OCI-LY7 (cell line): Measurements from ENCODE around the gene G6PC3.

Experiments
- CTCF ChIP-seq: fragments of 200-600 bp; sonication (generic); conservative IDR thresholded peaks from 2 replicates; pipeline ENCODE4 v1.5.1; 2014; ENCODE audit warnings: mild to moderate bottlenecking, antibody characterized with exemption, low read length, moderate library complexity, mixed read lengths
- EZH2phosphoT487 ChIP-seq: fragments of 200-600 bp; sonication (generic); IDR thresholded peaks from 2 replicates; pipeline ENCODE4 v1.6.1; 2018; ENCODE audit warnings: low read depth, borderline replicate concordance, mild to moderate bottlenecking, mixed run types, antibody characterized with exemption, low read length, moderate library complexity, mixed read lengths

DNA sequence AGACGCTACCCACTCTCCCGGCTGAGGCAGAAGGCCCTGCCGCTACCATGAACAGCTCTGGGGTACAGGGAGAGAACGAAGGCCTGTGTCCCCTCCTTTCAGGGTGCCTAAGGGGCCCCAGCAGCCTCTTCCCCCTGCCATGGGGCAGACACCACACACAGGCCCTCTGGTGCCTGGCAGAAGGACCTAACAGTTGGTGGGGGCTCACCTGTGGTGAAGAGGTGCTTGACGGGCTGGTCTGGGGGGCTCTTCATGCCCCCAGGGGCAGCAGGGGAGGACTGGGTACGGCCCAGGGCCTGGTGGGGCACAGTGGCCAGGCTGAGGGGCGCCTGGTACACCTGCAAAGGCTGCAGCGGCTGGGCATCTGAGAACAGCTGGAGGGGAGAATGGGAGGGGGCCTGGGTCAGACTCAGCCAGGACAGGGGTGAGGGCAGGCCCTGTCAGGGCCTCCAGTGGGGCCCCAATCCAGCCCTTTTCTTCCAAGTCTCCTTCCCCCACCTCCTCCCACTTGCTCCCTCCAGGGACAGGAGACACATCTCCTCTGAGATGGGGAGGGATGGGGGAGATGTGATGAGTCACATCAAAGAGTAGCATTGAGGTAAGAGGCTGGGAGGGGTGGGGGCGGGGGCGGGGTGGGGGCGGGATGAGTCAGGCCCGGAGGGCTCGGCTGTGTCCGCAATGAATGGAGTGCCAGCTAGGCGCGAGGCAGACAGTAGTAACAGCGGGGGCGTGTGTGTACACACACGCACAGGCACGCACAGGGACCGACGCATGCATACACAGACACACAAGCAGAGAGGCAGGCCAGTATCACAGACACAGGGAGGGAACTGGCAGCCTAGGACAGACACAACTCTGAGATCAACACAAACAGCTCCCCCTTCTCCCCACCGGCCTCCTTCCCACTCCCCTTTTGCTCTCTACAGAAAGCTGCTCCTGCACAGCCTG, 16.1 kb downstream of the G6PC3 start:
- no peak for TF ChIP-seq CTCF
- TF ChIP-seq EZH2phosphoT487: no peak
